Loucy (cell line): ENCODE results near the gene RBMS3.
"Not testable (repeated sequence)": the region's sequence is repeated elsewhere in the genome, so short reads cannot be mapped to it uniquely, and the experiment has no call there.

Experiments used
- H2AFZ ChIP-seq: fragments of 200-600 bp; sonication (generic); 2 replicates; pipeline ENCODE4 v1.6.0; 2016; ENCODE audit warnings: antibody characterized with exemption, mild to moderate bottlenecking, low read length, moderate library complexity
- H3F3A ChIP-seq: fragments of 200-600 bp; 2 replicates; pipeline ENCODE4 v1.6.0; 2016; ENCODE audit warnings: antibody characterized with exemption, low read depth, mild to moderate bottlenecking
- H3K27me3 ChIP-seq: fragments of 200-600 bp; sonication (generic); 2 replicates; pipeline ENCODE4 v1.6.1; 2014; ENCODE audit warnings: low read length, mild to moderate bottlenecking; ENCODE audit not compliant: insufficient read depth, poor library complexity, severe bottlenecking
- H3K36me3 ChIP-seq: fragments of 200-600 bp; sonication (generic); 2 replicates; pipeline ENCODE4 v1.6.1; 2016; ENCODE audit warnings: low read length; ENCODE audit not compliant: insufficient read depth
- H3K4me1 ChIP-seq: fragments of 200-600 bp; sonication (generic); 2 replicates; pipeline ENCODE4 v1.5.1; 2014; ENCODE audit warnings: low read length, mild to moderate bottlenecking; ENCODE audit not compliant: insufficient read depth, poor library complexity, severe bottlenecking
- H3K4me2 ChIP-seq: fragments of 200-600 bp; sonication (generic); 2 replicates; pipeline ENCODE4 v1.6.0; 2014; ENCODE audit warnings: antibody characterized with exemption, low read length, low read depth, mild to moderate bottlenecking; ENCODE audit not compliant: poor library complexity, severe bottlenecking
- H3K4me3 ChIP-seq: fragments of 200-600 bp; sonication (generic); 2 replicates; pipeline ENCODE4 v1.5.1; 2014; ENCODE audit warnings: low read length, mild to moderate bottlenecking, mixed read lengths; ENCODE audit not compliant: poor library complexity, severe bottlenecking
- H3K79me2 ChIP-seq: fragments of 200-600 bp; sonication (generic); 2 replicates; pipeline ENCODE4 v1.6.1; 2014; ENCODE audit warnings: low read length; ENCODE audit not compliant: insufficient read depth
- H3K9ac ChIP-seq: fragments of 200-600 bp; sonication (generic); 2 replicates; pipeline ENCODE4 v1.6.0; 2014; ENCODE audit warnings: mild to moderate bottlenecking, low read depth, low read length, moderate library complexity; ENCODE audit not compliant: poor library complexity, severe bottlenecking
- H3K9me2 ChIP-seq: fragments of 200-600 bp; sonication (generic); replicated peaks from 2 replicates; pipeline ENCODE4 v1.6.1; 2016; ENCODE audit warnings: low read depth, low read length, mixed read lengths
- H3K9me3 ChIP-seq: fragments of 200-600 bp; sonication (generic); 2 replicates; pipeline ENCODE4 v1.6.1; 2014; ENCODE audit warnings: mild to moderate bottlenecking, antibody characterized with exemption, low read length, low read depth; ENCODE audit not compliant: insufficient read depth
- H4K20me1 ChIP-seq: fragments of 200-600 bp; sonication (generic); 2 replicates; pipeline ENCODE4 v1.6.0; 2014; ENCODE audit warnings: antibody characterized with exemption, low read length, mild to moderate bottlenecking; ENCODE audit not compliant: insufficient read depth, poor library complexity, severe bottlenecking
- EZH2phosphoT487 ChIP-seq: fragments of 200-600 bp; IDR thresholded peaks from 2 replicates; pipeline ENCODE4 v1.6.1; 2018; ENCODE audit warnings: antibody characterized with exemption, mild to moderate bottlenecking, moderate library complexity, borderline replicate concordance
- TF ChIP-seq, protein P1 (sequence below): fragments of 200-600 bp; sonication (generic); conservative IDR thresholded peaks from 2 replicates; pipeline ENCODE4 v1.5.1; 2014; ENCODE audit warnings: mild to moderate bottlenecking, antibody characterized with exemption, low read length

RBMS3 gene

DNA sequence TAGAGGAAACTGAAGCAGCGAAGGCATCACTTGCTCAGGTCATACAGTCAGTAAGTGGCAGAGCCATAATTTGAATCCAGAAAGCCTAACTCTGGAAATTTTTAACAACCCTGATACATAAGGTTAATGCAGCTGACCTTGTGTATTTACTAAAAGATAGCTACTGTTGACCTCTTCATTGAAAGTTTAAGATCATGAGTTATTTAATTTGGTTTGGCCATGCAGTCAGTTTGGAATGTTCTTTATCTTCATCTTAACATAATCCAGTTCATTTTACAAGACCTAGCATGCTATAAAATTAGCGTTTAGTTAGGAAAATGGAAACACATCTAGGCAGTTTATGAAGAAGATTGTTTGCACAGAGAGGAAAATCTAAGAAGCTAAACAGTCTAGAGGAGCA lies 240.9 kb downstream of the RBMS3 start:
- no peaks in the 10 kb centered on the region for H4K20me1 ChIP-seq
- no peak overlapping the region for H3K4me3 ChIP-seq
- H2AFZ ChIP-seq: no peak overlapping the region
- H3K9ac ChIP-seq: no peak overlapping the region
- no peaks in the 10 kb centered on the region for H3K36me3 ChIP-seq
- H3K79me2 ChIP-seq: no peaks in the 10 kb centered on the region
- no peaks in the 10 kb centered on the region for H3K4me1 ChIP-seq
- no peak for TF ChIP-seq EZH2phosphoT487
- TF ChIP-seq, protein P1, sequence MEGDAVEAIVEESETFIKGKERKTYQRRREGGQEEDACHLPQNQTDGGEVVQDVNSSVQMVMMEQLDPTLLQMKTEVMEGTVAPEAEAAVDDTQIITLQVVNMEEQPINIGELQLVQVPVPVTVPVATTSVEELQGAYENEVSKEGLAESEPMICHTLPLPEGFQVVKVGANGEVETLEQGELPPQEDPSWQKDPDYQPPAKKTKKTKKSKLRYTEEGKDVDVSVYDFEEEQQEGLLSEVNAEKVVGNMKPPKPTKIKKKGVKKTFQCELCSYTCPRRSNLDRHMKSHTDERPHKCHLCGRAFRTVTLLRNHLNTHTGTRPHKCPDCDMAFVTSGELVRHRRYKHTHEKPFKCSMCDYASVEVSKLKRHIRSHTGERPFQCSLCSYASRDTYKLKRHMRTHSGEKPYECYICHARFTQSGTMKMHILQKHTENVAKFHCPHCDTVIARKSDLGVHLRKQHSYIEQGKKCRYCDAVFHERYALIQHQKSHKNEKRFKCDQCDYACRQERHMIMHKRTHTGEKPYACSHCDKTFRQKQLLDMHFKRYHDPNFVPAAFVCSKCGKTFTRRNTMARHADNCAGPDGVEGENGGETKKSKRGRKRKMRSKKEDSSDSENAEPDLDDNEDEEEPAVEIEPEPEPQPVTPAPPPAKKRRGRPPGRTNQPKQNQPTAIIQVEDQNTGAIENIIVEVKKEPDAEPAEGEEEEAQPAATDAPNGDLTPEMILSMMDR: no peak
- no peaks in the 10 kb centered on the region for H3K9me2 ChIP-seq
- H3K27me3 ChIP-seq: no peaks in the 10 kb centered on the region
- no peak overlapping the region for H3K4me2 ChIP-seq
- no peaks in the 10 kb centered on the region for H3F3A ChIP-seq
- no peaks in the 10 kb centered on the region for H3K9me3 ChIP-seq

DNA sequence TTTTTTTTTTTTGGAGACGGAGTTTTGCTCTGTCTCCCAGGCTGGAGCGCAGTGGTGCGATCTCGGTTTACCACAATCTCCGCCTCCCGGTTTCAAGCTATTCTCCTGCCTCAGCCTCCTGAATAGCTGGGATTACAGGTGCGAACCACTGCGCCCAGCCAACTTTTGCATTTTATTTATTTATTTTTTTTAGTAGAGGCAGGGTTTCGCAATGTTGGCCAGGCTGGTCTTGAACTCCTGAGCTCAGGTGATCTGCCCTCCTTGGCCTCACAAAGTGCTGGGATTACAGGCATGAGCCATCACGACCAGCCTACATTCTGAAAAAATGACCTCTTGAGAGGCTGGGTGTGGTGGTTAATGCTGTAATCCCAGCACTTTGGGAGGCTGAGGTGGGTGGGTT lies 243.6 kb downstream of the RBMS3 start:
- H3K4me1 ChIP-seq, H3K9me2 ChIP-seq, H3K79me2 ChIP-seq, H2AFZ ChIP-seq, H4K20me1 ChIP-seq, H3K36me3 ChIP-seq, H3K4me2 ChIP-seq, H3K9ac ChIP-seq, H3F3A ChIP-seq, H3K4me3 ChIP-seq, H3K27me3 ChIP-seq, H3K9me3 ChIP-seq: not testable (repeated sequence)

DNA sequence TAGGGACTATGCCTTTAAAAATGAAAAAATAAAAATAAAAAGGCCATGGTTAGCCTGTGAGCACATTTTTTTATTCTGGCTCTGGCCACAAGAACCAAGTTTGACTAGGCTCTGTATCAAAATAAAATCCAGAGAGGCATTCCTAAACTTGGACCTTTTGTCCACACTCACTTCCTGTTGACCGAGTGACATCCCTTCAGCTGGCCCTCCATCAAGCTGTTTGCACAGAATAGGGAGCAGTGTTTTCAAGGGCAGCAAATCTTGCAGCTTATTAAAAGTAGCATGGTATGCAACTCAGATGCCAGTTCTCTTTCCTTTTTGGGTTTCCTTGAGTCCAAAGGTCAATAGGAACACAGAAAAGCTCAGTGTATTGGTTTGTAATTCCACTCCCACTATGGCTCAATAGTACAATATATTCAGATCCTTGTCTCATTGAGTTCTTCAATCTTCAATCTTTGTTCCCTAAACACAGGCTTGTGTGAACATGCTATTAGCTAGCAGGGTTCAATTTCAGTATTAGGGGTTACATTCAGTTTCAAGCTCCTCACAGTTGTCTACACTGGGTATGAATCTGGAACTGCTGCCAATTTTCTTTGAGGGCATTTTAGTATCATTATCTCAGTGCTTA lies 244.5 kb downstream of the RBMS3 start:
- Histone ChIP-seq H3K27me3 (no peaks in the 10 kb centered on the region), H4K20me1 (no peaks in the 10 kb centered on the region), H2AFZ (no peak overlapping the region), H3K36me3 (no peaks in the 10 kb centered on the region), H3K9ac (no peak overlapping the region), H3K79me2 (no peaks in the 10 kb centered on the region), H3K9me3 (no peaks in the 10 kb centered on the region), H3K4me1 (no peaks in the 10 kb centered on the region), H3F3A (no peaks in the 10 kb centered on the region), H3K4me3 (no peak overlapping the region), H3K9me2 (no peaks in the 10 kb centered on the region), H3K4me2 (no peak overlapping the region)
- no peak for TF ChIP-seq EZH2phosphoT487
- TF ChIP-seq, protein P1: no peak

DNA sequence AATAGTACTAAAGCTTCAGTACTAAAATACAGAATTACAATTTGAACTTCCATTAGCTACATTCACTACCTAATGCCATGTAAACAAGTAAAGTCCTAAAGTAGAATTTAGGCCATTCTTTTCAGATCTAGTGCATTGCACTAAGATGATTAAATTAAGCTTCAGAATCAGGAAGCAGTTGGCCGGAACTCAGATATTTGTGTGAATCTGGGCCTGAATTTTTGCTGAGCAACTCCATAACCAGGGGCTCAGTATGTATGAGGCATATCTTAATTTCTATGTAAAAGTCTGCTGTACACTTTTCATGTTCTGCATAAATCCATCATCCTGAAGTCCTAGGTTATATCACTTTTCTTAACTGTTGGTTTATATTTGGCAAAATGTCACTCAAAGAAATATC lies 246.4 kb downstream of the RBMS3 start:
- no peaks in the 10 kb centered on the region for H4K20me1 ChIP-seq
- no peaks in the 10 kb centered on the region for H3K9me2 ChIP-seq
- no peaks in the 10 kb centered on the region for H3F3A ChIP-seq
- no peak overlapping the region for H3K4me2 ChIP-seq
- no peaks in the 10 kb centered on the region for H3K4me1 ChIP-seq
- no peak overlapping the region for H3K9ac ChIP-seq
- no peaks in the 10 kb centered on the region for H3K36me3 ChIP-seq
- no peak overlapping the region for H2AFZ ChIP-seq
- H3K79me2 ChIP-seq: no peaks in the 10 kb centered on the region
- TF ChIP-seq EZH2phosphoT487: no peak
- TF ChIP-seq, protein P1: no peak
- H3K27me3 ChIP-seq: no peaks in the 10 kb centered on the region
- H3K9me3 ChIP-seq: no peaks in the 10 kb centered on the region
- no peak overlapping the region for H3K4me3 ChIP-seq
